IMR-90 (cell line): ENCODE measurements around the gene FAM216B. TPM values are rescaled to one million over a fixed set of nuclear protein-coding genes. Genes with fewer than 3 reads are reported as not detected.
A peak's percentile ranks its signal among the peaks of the same experiment; 100 is the strongest.

Experiments used
- ATAC-seq: fragments of 200-7000 bp; cut with Tn5 transposase; 2 replicates; pipeline ENCODE4 v1.9.1; 2020; ENCODE audit warnings: low read depth, mild to moderate bottlenecking, moderate library complexity
- BruUV-seq: library from RNA; stranded (reverse); fragments of 400-500 nt; replicated peaks from 2 replicates; lab custom pipeline; 2021; lab: Mats Ljungman, UMichigan
- CTCF ChIA-PET: fragments of 300-600 bp; formaldehyde crosslinking; extraction: SDS; loops from one replicate; lab custom pipeline; 2021; ENCODE audit warnings: antibody characterized with exemption; lab: Yijun Ruan, JAX
- POLR2A ChIA-PET: fragments of 300-600 bp; sonication (Branson Sonifier 250); formaldehyde crosslinking; loops from one replicate; lab custom pipeline; 2022; ENCODE audit warnings: antibody characterized with exemption; ENCODE audit not compliant: unreplicated experiment; lab: Charles Lee
- DNase-seq: peaks from one replicate; pipeline ENCODE4 v3.0.0; 2013
- H2AFZ ChIP-seq: replicated peaks from 2 replicates; pipeline ENCODE3; 2013; ENCODE audit warnings: low read length, mild to moderate bottlenecking; ENCODE audit not compliant: poor library complexity
- H2AK5ac ChIP-seq: 2 replicates; pipeline ENCODE4 v1.6.1; 2013; ENCODE audit warnings: low read depth, low read length, inconsistent platforms
- H2AK9ac ChIP-seq: replicated peaks from 2 replicates; pipeline ENCODE3; 2013; ENCODE audit warnings: mild to moderate bottlenecking, low read depth, low read length, moderate library complexity; ENCODE audit not compliant: poor library complexity
- H2BK120ac ChIP-seq: 2 replicates; pipeline ENCODE4 v1.6.1; 2013; ENCODE audit warnings: low read depth, low read length, inconsistent platforms
- H2BK15ac ChIP-seq: 3 replicates; pipeline ENCODE4 v1.6.1; 2013; ENCODE audit warnings: low read depth, low read length, inconsistent platforms
- H2BK20ac ChIP-seq: 2 replicates; pipeline ENCODE4 v1.6.1; 2013; ENCODE audit warnings: low read depth, mild to moderate bottlenecking, inconsistent platforms, low read length, moderate library complexity
- H2BK5ac ChIP-seq: 2 replicates; pipeline ENCODE4 v1.6.1; 2013; ENCODE audit warnings: mild to moderate bottlenecking, low read depth, low read length, inconsistent platforms; ENCODE audit not compliant: poor library complexity, severe bottlenecking
- H3K14ac ChIP-seq: replicated peaks from 2 replicates; pipeline ENCODE4 v1.6.1; 2013; ENCODE audit warnings: low read depth, low read length, inconsistent platforms
- H3K18ac ChIP-seq: 2 replicates; pipeline ENCODE4 v1.6.1; 2013; ENCODE audit warnings: low read depth, low read length, control low read depth
- H3K23ac ChIP-seq: 2 replicates; pipeline ENCODE4 v1.6.1; 2013; ENCODE audit warnings: low read depth, low read length, inconsistent platforms
- H3K27ac ChIP-seq: 2 replicates; pipeline ENCODE4 v1.5.1; 2013; ENCODE audit warnings: mild to moderate bottlenecking, control low read depth, low read length; ENCODE audit not compliant: insufficient read depth
- H3K27me3 ChIP-seq: 2 replicates; pipeline ENCODE4 v1.6.1; 2013; ENCODE audit warnings: low read length; ENCODE audit not compliant: control insufficient read depth, insufficient read depth
- H3K36me3 ChIP-seq: 2 replicates; pipeline ENCODE4 v1.6.1; 2013; ENCODE audit warnings: low read length, mixed read lengths; ENCODE audit not compliant: control insufficient read depth, insufficient read depth
- H3K4ac ChIP-seq: 2 replicates; pipeline ENCODE4 v1.6.1; 2013; ENCODE audit warnings: low read depth, low read length, inconsistent platforms
- H3K4me1 ChIP-seq: 2 replicates; pipeline ENCODE4 v1.6.1; 2013; ENCODE audit warnings: low read length, mixed read lengths; ENCODE audit not compliant: control insufficient read depth, insufficient read depth
- H3K4me2 ChIP-seq: 2 replicates; pipeline ENCODE4 v1.6.1; 2013; ENCODE audit warnings: low read depth, mild to moderate bottlenecking, control low read depth, low read length, moderate library complexity
- H3K4me3 ChIP-seq: 2 replicates; pipeline ENCODE4 v1.5.1; 2013; ENCODE audit warnings: low read depth, mild to moderate bottlenecking, control low read depth, low read length, moderate library complexity; ENCODE audit not compliant: insufficient read depth
- H3K56ac ChIP-seq: 2 replicates; pipeline ENCODE4 v1.6.1; 2013; ENCODE audit warnings: low read length, inconsistent platforms; ENCODE audit not compliant: insufficient read depth; ENCODE audit errors: extremely low read depth
- H3K79me1 ChIP-seq, 2 experiments: 2 replicates each; pipeline ENCODE4 v1.6.1; 2013; ENCODE audit warnings: low read length in 2 of 2, inconsistent platforms in 1 of 2, low read depth in 1 of 2
- H3K9ac ChIP-seq: 2 replicates; pipeline ENCODE4 v1.6.1; 2013; ENCODE audit warnings: low read depth, low read length, control low read depth
- H3K9me1 ChIP-seq: 2 replicates; pipeline ENCODE4 v1.6.1; 2013; ENCODE audit warnings: low read length, inconsistent platforms; ENCODE audit not compliant: insufficient read depth
- H3K9me3 ChIP-seq: 2 replicates; pipeline ENCODE4 v1.6.1; 2013; ENCODE audit warnings: low read length; ENCODE audit not compliant: control insufficient read depth, insufficient read depth
- H4K20me1 ChIP-seq: 2 replicates; pipeline ENCODE4 v1.6.1; 2013; ENCODE audit warnings: low read length, inconsistent platforms; ENCODE audit not compliant: insufficient read depth
- H4K5ac ChIP-seq: 2 replicates; pipeline ENCODE4 v1.6.1; 2013; ENCODE audit warnings: mild to moderate bottlenecking, low read depth, low read length, control low read depth
- H4K8ac ChIP-seq, 2 experiments: 2 replicates each; pipeline ENCODE4 v1.6.1; 2013; ENCODE audit warnings: low read depth in 2 of 2, low read length in 2 of 2, control low read depth in 1 of 2, inconsistent platforms in 1 of 2
- H4K91ac ChIP-seq: 2 replicates; pipeline ENCODE4 v1.6.1; 2013; ENCODE audit warnings: low read depth, low read length, inconsistent platforms; ENCODE audit not compliant: insufficient read depth
- BHLHE40 ChIP-seq: fragments of 150-350 bp; IDR thresholded peaks from 2 replicates; pipeline ENCODE4 v1.6.1; 2016; ENCODE audit warnings: mild to moderate bottlenecking, low read depth, low read length
- CEBPB ChIP-seq: IDR thresholded peaks from 2 replicates; pipeline ENCODE4 v1.6.1; 2012; ENCODE audit warnings: low read depth, low read length, improper control_type of control experiment
- CHD1 ChIP-seq: IDR thresholded peaks from 2 replicates; pipeline ENCODE4 v1.6.1; 2012; ENCODE audit warnings: low read depth, low read length, improper control_type of control experiment
- FOS ChIP-seq: fragments of 150-350 bp; IDR thresholded peaks from 2 replicates; pipeline ENCODE4 v1.6.1; 2016; ENCODE audit warnings: low read depth, low read length
- MAFK ChIP-seq: IDR thresholded peaks from 2 replicates; pipeline ENCODE4 v1.6.1; 2012; ENCODE audit warnings: low read depth, low read length, improper control_type of control experiment
- MAZ ChIP-seq: IDR thresholded peaks from 2 replicates; pipeline ENCODE4 v1.6.1; 2012; ENCODE audit warnings: low read depth, mild to moderate bottlenecking, low read length, improper control_type of control experiment, moderate library complexity, borderline replicate concordance
- MXI1 ChIP-seq: IDR thresholded peaks from 2 replicates; pipeline ENCODE4 v1.6.1; 2012; ENCODE audit warnings: low read depth, mild to moderate bottlenecking, low read length, moderate library complexity, borderline replicate concordance
- NFE2L2 ChIP-seq: fragments of 150-350 bp; IDR thresholded peaks from 2 replicates; pipeline ENCODE4 v1.6.1; 2016; ENCODE audit warnings: low read depth, mild to moderate bottlenecking, low read length
- POLR2A ChIP-seq: IDR thresholded peaks from 2 replicates; pipeline ENCODE4 v1.6.1; 2012; ENCODE audit warnings: mild to moderate bottlenecking, low read depth, low read length
- RAD21 ChIP-seq: IDR thresholded peaks from 2 replicates; pipeline ENCODE4 v1.6.1; 2012; ENCODE audit warnings: low read length, improper control_type of control experiment
- RCOR1 ChIP-seq: IDR thresholded peaks from 2 replicates; pipeline ENCODE4 v1.6.1; 2012; ENCODE audit warnings: mild to moderate bottlenecking, low read length, improper control_type of control experiment; ENCODE audit not compliant: insufficient replicate concordance
- RFX5 ChIP-seq: IDR thresholded peaks from 2 replicates; pipeline ENCODE4 v1.8.0; 2012; ENCODE audit warnings: low read depth, mild to moderate bottlenecking, low read length, moderate library complexity
- SMC3 ChIP-seq: fragments of 150-350 bp; IDR thresholded peaks from 2 replicates; pipeline ENCODE4 v1.6.1; 2016; ENCODE audit warnings: low read depth, mild to moderate bottlenecking, antibody characterized with exemption, low read length, moderate library complexity
- WGBS, 2 experiments: methylation state at CpG; one replicate each; pipeline versions ENCODE4 v1.1.5 to v1.1.7; 2013; ENCODE audit warnings: missing lambda C conversion rate in 2 of 2; ENCODE audit not compliant: insufficient read length in 1 of 2; ENCODE audit errors: extremely low coverage in 2 of 2; 5-methylcytosine and 5-hydroxymethylcytosine counted together
- dilution Hi-C: fragments of 300-500 bp; cut with HindIII; formaldehyde crosslinking; loops from one replicate; pipeline ENCODE4 v1.14.3; 2018; ENCODE audit warnings: low sequenced_read_pairs; ENCODE audit not compliant: unreplicated experiment
- in situ Hi-C: fragments of 300-500 bp; cut with MboI; formaldehyde crosslinking; loops from 3 replicates; pipeline ENCODE4 v1.14.3; 2019; ENCODE audit warnings: low sequenced_read_pairs, inconsistent platforms, mixed read lengths
- intact Hi-C: fragments of 100-400 bp; cut with micrococcal nuclease; formaldehyde crosslinking; loops from 2 replicates; pipeline ENCODE4 v1.10.0; 2022
- polyA plus RNA-seq, 3 experiments: library from polyadenylated mRNA; depleted of rRNA; stranded (reverse); fragments of >200 nt; gene quantifications; 2 replicates each; pipeline ENCODE4 v1.2.3, GENCODE V29; 2012; ENCODE audit warnings: low replicate concordance in 1 of 3
- total RNA-seq: library from RNA; depleted of rRNA; stranded (reverse); fragments of >200 nt; gene quantifications from 2 replicates; pipeline ENCODE4 v1.2.3, GENCODE V29; 2012
- TF ChIP-seq, protein P1 (sequence below): conservative IDR thresholded peaks from 2 replicates; pipeline ENCODE4 v1.5.1; 2012; ENCODE audit warnings: mild to moderate bottlenecking, low read depth, low read length, improper control_type of control experiment
- TF ChIP-seq, protein P2 (sequence below): fragments of 150-350 bp; IDR thresholded peaks from 2 replicates; pipeline ENCODE4 v1.6.1; 2017; ENCODE audit warnings: mild to moderate bottlenecking, antibody characterized with exemption, low read length, low read depth
- TF ChIP-seq, protein P3 (sequence below): fragments of 150-350 bp; IDR thresholded peaks from 2 replicates; pipeline ENCODE4 v1.6.1; 2016; ENCODE audit warnings: low read depth, mild to moderate bottlenecking, low read length, moderate library complexity, borderline replicate concordance

FAM216B gene
- total and polyA plus RNA-seq, 2 of the 4 experiments (the other 2 are of a cell fraction) = not detected

DNA sequence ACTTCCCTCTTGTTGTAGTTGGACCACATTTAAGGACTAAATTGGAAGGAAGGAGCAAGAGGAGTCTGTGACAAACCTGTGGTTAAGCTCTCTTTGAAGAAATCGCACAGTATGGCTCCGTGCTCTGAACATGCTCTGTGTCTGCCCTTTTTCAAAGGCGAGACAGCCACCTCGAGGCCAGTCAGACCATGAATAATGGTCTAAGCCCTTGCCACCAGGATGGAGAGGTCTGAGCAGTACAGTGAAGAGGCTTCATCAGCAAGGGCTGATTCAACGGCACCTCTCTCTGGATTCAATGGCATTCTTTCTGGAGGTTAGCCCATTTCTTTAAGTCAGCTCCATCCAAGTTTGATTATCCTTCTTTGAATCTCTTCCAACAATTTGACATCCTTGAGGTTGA, 30.9 kb downstream of the FAM216B start:
- Histone ChIP-seq H2BK5ac (no peak overlapping the region), H3K4me2 (no peak overlapping the region), H3K14ac (no peak overlapping the region), H3K18ac (no peak overlapping the region), H3K4ac (no peak overlapping the region; the same call in 1 of the 2 replicates), H2AK9ac (no peak overlapping the region), H4K91ac (no peak overlapping the region), H3K9me1 (peaks cover 10% of the 10 kb centered on the region), H2BK120ac (peak overlapping the region; percentile 10; the same call in 1 of the 2 replicates), H4K5ac (no peak overlapping the region), H3K56ac (no peak overlapping the region), H3K79me1 (no peaks in the 10 kb centered on the region), H4K8ac (no peak overlapping the region), H3K23ac (no peak overlapping the region), H3K27ac (no peak overlapping the region), H3K36me3 (no peaks in the 10 kb centered on the region), H3K4me1 (peaks cover 18% of the 10 kb centered on the region), H2AK5ac (peak overlapping the region; percentile 24; the same call in 1 of the 2 replicates), H2AFZ (no peak overlapping the region), H2BK20ac (no peak overlapping the region), H3K9me3 (no peaks in the 10 kb centered on the region), H3K9ac (no peak overlapping the region), H2BK15ac (peak overlapping the region; percentile 0; the same call in 1 of the 3 replicates), H3K4me3 (no peak overlapping the region), H4K20me1 (no peaks in the 10 kb centered on the region), H3K27me3 (no peaks in the 10 kb centered on the region)
- intact Hi-C loops (no loop called here), dilution Hi-C loops (no loop called here), in situ Hi-C loops (no loop called here)
- 100% methylated on average over 1 of the region's 5 CpGs; no CpG with 5 or more reads in 1 of the 2 experiments for WGBS, 2 experiments
- ChIA-PET CTCF (interaction anchor here (1.1 kb wide), 1 partner anchor 216 kb away, joined by 3 read pairs; no protein-coding TSS in a partner anchor), POLR2A (no interaction called here)
- no peak for DNase-seq
- ATAC-seq = no peak
- no TSS peak for BruUV-seq
- no peak for TF ChIP-seq RCOR1
- TF ChIP-seq CEBPB = no peak
- TF ChIP-seq NFE2L2 = no peak
- no peak for TF ChIP-seq MAFK
- no peak for TF ChIP-seq SMC3
- TF ChIP-seq, protein P1, sequence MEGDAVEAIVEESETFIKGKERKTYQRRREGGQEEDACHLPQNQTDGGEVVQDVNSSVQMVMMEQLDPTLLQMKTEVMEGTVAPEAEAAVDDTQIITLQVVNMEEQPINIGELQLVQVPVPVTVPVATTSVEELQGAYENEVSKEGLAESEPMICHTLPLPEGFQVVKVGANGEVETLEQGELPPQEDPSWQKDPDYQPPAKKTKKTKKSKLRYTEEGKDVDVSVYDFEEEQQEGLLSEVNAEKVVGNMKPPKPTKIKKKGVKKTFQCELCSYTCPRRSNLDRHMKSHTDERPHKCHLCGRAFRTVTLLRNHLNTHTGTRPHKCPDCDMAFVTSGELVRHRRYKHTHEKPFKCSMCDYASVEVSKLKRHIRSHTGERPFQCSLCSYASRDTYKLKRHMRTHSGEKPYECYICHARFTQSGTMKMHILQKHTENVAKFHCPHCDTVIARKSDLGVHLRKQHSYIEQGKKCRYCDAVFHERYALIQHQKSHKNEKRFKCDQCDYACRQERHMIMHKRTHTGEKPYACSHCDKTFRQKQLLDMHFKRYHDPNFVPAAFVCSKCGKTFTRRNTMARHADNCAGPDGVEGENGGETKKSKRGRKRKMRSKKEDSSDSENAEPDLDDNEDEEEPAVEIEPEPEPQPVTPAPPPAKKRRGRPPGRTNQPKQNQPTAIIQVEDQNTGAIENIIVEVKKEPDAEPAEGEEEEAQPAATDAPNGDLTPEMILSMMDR = no peak
- no peak for TF ChIP-seq CHD1
- TF ChIP-seq BHLHE40 = no peak
- no peak for TF ChIP-seq MXI1
- no peak for TF ChIP-seq RFX5
- TF ChIP-seq, protein P2, sequence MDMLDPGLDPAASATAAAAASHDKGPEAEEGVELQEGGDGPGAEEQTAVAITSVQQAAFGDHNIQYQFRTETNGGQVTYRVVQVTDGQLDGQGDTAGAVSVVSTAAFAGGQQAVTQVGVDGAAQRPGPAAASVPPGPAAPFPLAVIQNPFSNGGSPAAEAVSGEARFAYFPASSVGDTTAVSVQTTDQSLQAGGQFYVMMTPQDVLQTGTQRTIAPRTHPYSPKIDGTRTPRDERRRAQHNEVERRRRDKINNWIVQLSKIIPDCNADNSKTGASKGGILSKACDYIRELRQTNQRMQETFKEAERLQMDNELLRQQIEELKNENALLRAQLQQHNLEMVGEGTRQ = no peak
- no peak for TF ChIP-seq MAZ
- TF ChIP-seq, protein P3, sequence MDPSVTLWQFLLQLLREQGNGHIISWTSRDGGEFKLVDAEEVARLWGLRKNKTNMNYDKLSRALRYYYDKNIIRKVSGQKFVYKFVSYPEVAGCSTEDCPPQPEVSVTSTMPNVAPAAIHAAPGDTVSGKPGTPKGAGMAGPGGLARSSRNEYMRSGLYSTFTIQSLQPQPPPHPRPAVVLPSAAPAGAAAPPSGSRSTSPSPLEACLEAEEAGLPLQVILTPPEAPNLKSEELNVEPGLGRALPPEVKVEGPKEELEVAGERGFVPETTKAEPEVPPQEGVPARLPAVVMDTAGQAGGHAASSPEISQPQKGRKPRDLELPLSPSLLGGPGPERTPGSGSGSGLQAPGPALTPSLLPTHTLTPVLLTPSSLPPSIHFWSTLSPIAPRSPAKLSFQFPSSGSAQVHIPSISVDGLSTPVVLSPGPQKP = no peak
- TF ChIP-seq POLR2A = no peak
- no peak for TF ChIP-seq FOS
- TF ChIP-seq RAD21 = no peak
